CD4-positive, alpha-beta T cell treated with Interleukin-4 for 4 hours (primary cell): ENCODE data around the gene AARS2.

Source experiments
- DNase-seq: peaks from one replicate; pipeline ENCODE4 v3.0.0-alpha.2; 2020

Gene AARS2

DNA sequence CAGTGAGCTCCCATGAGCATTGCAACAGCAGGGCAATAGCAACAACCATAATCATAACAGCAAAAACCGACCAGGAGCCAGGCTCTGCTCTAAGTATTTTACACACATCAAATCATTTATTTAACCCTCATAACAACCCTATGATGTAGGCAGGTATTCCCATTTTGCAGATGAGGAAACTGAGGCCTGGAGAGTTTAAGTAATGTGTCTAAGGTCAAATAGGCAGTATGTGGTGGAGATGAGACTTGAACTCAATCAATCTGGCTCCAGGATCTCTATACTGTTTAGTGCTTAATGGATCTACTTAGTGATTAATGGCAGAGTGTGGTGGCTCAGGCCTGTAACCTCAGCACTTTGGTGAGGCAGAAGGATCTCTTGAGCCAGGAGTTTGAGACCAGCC, 39.5 kb downstream of the AARS2 start:
- no peak for DNase-seq

DNA sequence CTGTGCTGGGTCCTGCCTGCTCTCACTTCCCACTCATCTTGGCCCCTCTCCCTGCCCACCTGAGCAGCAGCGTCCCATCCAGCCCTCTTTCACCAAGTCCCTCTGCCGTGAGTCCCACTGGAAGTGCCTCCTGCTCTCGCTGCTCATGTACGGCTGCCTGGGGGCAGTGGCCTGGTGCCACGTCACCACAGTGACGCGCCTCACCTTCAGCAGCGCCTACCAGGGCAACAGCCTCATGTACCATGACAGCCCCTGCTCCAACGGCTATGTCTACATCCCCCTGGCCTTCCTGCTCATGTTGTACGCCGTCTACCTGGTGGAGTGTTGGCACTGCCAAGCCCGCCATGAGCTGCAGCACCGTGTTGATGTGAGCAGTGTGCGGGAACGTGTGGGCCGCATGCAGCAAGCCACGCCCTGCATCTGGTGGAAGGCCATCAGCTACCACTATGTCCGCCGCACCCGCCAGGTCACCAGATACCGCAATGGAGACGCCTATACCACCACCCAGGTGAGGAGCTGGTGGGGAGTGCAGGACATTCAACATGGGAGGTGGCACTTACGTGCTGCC, 40.1 kb downstream of the AARS2 start:
- DNase-seq: no peak

- DNase-seq: no peak
Observed at GRCh38 chr6:44272529-44272928, 40.6 kb downstream of the AARS2 start.

DNA sequence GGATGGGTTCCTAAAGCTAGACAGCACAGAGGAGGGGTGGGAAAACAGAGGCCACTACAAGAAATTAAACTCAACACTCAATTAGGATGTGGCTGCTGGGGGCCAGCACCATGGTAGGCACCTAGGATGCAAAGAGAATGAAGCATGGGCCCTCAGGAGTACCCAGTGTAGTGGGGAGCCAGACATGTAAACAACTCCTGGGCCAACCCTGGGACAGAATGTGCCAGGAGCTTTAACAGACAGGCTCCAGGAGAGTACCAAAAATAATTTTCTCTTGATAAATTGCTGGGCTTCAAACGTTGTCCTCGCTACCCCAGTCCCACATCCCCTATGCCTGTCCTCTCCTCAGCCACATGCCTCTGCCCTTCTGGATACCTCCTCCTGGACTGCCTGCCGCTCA, 41.2 kb downstream of the AARS2 start:
- no peak for DNase-seq

- DNase-seq: no peak
Observed at GRCh38 chr6:44271406-44271723, 41.8 kb downstream of the AARS2 start.

GRCh38 chr6:44270526-44271405, 42.4 kb downstream of the AARS2 start:
- no peak for DNase-seq

DNA sequence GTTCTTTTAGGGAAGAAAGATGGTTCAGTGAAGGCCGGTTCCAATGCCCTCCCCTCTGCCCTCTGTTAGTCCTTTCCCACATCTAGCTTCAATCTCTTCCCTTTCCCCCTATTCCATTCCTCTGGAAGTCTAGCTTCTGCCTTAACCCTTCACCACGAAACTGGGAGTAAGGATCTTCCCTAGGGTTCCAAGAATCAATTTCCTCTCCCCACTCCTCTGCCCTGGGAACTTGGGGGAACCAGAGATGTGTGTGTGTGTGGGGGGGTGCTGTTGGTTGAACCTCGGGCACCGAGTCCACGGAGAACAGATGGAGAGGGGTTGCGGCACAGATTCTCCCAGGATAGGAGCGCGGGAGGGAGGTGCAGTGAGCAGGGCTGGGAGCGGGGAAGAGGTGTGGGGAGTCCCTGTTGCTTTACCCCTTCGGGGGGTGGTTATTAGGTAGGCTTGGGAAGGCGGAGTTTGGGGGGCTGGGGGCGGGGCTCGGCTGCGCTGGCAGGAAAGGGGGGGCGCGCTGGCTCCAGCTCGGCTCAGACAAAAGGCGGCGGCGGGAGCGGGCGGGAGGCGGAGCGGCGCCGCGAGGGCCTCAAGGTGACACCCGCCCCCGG, 43.1 kb downstream of the AARS2 start, which contains the start of gene TMEM151B:
Gene TMEM151B (plus strand): TSS at position 530 of the 605 bp plus-strand sequence. CDS start 293 bp downstream, outside the sequence.
- DNase-seq: no peak

DNA sequence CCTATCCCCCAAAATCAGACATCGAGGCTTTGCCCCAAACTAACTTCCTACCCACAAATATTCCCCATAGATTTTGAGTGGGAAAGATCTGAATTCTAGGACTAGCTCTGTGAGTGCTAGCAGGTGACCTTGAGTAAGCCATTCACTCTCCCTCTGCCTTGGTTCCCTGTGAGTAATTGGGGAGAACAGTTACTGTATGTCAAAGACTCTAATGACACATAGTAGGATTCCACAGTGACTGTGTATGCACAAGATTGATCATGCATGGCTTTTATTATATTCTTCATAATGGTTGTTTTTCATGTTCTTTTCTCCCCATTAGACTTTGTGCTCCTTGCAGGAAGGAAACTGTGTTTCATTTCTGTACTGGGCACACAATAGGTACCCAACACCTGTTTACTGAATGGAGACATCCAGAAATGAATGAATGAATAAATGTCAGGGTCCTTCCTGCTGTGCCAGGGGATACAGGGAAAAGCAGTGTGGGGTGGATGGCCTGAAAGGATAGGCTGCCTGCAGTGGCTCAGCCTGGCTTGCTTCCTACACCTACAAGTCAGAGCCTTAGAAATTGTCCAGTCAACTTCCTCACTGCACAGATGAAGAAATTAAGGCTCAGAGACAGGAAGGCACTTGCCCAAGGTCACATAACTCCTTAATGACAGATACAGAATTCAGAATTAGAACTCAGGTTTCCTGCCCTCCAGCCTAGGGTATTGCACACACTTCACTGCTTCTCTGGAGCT, 43.8 kb downstream of the AARS2 start:
- DNase-seq: no peak

DNA sequence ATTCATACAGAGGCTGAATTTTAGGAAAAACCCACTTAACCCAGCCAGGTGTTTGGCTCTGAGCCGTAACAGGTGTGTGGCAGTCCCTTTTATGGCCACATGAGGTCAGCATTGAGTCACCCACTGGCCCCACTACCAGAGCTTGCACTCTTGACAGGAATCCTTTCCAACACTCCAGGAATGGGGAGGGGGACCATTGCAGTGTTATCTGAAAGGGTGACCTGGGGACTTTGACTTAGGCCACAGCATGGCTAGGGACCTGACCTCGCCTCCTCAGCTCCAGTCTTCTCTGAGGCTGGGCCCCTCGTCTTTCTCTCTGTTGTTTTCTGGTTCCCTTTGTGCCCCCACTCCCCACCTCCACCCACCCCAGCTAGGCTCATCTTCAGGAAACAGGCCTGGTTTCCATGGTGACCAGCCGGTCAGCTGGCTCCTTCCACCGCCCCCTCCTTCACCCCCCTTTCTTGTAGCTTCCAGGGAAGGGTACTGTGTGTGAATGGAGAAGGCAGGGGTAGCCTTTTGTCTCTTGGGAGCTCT, 45.0 kb downstream of the AARS2 start:
- DNase-seq: peak; percentile 63

DNA sequence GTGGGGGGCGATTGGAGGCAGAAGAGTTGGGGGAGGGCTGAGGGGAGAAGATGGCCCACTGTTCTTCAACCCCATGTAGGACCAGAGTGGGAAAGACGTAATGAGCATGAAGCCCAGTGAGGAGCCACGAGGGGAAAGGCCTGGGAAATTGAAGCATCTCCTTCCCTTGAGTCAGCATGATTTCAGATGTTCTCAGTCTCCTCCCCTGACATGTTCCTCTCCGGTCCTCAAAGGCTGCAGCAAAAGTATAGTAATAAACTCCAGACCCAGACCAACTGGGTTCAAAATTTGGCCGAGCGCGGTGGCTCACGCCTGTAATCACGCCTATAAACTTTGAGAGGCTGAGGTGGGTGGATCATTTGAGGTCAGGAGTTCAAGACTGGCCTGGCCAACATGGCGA, 45.9 kb downstream of the AARS2 start:
- no peak for DNase-seq

- DNase-seq: no peak
Observed at GRCh38 chr6:44266347-44266746, 46.8 kb downstream of the AARS2 start.

DNA sequence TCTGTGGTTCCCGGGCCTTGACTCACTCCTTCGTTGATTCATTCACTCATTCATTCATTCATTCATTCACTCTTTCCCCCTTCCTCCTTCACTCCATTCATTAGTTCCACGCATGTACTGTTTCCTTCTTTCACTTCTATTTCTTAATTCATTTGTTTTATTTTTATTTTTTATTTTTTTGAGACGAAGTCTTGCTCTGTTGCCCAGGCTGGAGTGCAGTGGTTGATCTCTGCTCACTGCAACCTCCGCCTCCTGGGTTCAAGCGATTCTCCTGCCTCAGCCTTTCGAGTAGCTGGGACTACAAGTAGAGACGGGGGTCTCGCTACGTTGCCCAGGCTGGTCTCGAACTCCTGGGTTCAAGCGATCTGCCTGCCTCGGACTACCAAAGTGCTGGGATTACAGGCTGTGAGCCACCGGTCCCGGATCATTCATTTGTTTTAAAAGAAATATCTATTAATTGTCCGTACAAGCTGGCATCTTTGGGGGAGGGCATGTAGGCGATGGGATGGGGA, 47.4 kb downstream of the AARS2 start:
- no peak for DNase-seq

DNA sequence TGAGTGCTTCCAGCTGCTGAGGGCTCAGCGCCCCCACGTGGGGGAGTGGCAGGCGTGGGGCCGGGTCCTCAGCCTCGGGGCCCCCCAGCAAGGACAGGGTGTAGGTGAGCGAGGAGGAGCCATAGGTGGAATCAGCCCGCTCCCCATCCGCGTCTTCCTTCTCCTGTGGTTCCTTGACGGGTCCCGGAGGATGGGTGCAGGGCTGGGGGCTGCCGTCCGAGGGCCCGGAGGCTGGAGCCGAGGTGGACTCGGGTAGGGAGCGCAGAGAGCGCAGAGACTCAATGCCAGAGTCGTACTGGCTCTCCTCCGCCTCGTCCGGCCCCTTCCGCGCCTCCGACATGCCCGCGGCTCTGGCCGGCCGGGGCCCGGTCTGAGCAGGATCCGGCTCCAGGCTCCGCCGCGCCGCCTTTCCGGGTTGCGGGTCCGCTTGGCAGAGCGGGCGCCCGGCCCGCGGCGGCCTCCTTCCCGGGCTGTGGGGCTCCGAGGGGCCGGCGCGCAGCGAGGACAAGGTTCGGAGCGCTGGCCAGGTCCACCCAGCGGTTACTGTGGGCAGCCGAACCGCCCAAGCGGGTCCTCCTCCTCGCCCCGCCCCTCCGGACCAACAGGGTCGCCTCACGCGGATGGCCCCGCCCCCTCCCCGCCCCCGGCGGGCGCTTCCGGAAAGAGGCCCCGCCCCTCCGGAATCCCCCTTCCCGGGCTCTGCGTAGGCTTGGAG, 48.0 kb downstream of the AARS2 start, which contains the start of gene NFKBIE:
Gene NFKBIE (minus strand): TSS at position 545 of the 715 bp plus-strand sequence. CDS start 205 bp downstream, at position 340.
- peak; percentile 94 for DNase-seq

DNA sequence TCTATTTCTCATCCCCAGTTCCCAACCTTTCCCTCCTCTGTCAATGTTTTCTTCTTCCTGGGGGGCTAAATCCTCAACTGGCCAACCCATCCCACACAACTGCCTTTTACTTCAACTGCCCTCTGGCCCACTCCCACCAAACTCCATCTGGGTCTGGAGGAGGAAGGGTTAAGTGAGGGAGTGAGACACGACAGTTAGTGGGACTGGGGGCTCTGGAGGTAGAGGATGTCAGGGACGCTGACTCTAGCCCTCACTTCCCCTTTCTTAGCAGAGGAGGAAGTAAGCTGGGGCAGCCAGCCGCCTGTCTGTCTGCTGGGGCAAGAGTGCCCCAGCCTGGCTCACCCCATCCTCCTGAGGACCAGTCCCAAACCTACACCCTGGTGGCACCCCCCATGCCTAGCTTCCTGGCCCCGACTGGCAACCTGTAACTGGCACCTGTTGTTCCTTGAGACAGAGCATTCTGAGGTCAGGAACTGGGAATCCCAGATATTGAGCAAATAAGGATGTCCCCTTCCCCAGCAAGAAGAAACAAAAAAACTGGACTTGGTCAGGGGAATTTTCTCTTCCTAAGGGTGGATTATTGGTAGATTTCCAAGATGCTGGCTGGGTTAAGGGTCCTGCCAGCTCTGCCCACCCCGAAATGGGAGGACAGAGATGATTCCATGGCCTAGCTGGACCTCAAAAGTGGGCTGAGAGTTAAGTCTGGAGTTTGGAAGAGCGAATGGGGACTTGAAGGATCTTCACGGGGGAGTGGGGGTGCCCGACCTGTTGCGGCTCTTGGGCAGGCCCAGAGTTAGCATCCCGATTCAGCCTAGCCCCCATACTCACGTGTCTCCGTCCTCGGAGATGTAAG, 48.8 kb downstream of the AARS2 start:
- DNase-seq: peak; percentile 37

DNA sequence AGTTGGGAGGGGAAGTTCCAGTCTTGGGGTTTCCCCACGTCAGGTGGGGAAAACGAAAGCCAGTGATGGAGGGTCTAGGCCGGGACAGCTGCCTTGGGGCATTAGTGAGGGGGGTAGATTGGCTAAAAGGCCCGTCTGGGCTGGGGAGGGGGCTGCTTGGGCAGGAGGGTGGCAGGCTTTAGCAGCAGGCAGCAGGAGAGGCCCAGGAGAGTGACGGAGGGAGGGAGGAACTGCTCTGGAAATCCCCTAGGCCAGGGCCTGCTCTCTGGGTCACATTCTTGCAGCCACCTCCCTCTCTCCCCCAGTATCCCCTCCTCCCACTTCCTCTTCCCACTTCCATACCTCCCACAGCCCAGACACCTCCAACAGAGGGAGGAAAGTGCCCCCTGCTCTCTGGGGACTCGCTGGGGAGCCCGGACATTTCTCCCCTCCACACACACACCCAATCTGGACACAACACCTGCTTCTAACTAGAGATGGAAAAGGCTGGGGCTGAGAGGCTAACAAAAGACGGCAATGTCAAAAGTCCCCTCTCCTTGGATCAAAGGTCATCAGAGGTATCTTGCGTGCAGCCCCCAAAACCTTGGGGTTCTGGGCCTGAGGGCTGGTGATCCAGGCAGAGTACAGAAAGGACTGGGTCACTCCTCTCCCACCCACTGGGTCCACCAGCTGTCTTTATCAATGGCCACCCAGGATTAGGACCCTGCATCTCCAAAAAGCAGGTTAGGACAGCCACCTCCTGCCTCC, 49.6 kb downstream of the AARS2 start:
- peak; percentile 56 for DNase-seq

DNA sequence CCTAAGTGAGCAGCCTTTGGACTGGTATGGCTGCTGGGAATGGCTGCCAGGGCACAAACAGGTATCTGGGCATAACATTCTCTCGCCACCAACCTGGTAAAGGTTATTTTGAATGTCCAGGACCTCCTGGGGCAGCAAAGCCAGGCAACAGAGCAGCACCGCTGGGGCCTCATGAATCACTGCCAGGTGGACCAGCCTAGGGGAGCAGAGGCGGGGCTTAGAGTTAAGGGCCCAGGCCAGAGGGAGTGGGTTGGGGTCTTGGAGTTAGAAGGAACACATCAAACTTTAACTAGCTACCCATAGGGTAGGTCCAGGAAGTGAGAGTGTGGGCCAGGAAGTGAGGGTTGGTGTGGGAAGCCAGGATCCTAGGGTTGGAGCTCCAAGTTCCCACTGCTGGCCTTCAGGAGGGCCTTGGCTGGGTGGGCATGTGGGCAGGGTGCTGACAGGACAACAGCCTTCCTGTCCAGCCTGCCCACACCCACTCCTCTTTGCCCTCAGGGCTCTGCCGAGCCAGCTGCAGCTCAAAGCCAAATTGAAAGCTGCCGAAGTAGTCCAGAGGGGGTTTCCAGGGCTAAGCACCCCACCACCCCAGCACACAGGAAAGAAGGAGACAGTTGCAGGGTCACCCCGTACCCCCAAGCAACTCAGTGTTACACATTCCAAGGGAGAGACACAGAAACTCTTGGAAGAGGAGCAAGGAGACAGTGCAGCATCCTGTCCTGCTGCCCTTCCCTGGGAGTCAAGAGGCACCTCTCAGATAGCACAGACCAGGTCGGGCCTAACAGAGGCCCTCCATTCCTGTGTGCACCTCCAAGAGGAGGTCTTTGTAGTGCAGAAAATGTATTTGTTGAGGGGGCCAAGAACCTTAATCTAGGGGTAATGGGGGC, 50.4 kb downstream of the AARS2 start:
- DNase-seq: no peak

DNA sequence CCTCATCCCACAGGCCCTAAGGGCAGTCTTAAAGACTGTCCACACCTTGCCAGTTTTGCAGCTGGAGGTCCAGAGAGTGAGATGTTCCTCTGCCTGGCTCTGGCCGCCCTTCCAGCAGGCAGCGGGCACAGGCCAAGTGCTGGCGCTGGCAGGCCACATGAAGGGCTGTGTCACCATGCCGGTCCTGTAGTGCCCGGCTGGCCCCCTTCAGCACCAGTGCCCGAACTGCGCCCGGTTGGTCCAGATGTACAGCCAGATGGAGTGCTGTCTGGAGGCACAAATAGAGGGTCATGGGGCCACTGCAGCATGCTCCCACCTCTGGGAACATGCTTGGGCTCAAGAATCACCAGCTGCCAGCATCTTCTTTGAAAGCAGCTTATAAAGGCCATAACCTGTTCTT, 51.6 kb downstream of the AARS2 start:
- no peak for DNase-seq

- no peak for DNase-seq
Observed at GRCh38 chr6:44260451-44261297, 52.5 kb downstream of the AARS2 start.
